ENCODE results near the gene VWA3A.

DNA sequence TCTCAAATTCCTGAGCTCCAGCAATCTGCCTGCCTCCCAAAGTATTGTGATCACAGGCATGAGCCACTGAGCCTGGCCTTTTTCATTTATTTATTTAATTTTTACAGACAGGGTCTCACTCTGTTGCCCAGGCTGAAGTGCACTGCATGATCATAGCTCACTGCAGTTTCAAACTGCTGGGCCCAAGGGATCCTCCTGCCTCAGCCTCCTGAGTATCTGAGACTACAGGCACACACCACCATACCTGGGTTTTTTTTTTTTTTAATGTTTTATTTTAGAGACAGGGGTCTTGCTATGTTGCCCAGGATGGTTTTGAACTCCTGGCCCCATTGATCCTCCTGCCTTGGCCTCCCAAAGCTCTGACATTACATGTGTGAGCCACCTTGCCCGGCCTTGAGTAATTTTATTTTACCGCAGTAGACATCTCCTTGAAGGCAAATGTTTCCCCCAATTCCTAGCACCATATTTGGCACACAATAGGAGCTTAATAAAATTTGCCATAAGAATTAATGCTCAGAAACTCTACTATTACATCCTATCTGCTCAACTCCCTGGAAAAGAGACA is 111.8 kb downstream of the VWA3A start:
- TF ChIP-seq EZH2phosphoT487 (IDR thresholded peaks at IDR 0.05; ENCODE audit: borderline replicate concordance, low read depth, low read length) = no peak
- TF ChIP-seq, protein P1, sequence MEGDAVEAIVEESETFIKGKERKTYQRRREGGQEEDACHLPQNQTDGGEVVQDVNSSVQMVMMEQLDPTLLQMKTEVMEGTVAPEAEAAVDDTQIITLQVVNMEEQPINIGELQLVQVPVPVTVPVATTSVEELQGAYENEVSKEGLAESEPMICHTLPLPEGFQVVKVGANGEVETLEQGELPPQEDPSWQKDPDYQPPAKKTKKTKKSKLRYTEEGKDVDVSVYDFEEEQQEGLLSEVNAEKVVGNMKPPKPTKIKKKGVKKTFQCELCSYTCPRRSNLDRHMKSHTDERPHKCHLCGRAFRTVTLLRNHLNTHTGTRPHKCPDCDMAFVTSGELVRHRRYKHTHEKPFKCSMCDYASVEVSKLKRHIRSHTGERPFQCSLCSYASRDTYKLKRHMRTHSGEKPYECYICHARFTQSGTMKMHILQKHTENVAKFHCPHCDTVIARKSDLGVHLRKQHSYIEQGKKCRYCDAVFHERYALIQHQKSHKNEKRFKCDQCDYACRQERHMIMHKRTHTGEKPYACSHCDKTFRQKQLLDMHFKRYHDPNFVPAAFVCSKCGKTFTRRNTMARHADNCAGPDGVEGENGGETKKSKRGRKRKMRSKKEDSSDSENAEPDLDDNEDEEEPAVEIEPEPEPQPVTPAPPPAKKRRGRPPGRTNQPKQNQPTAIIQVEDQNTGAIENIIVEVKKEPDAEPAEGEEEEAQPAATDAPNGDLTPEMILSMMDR (conservative IDR thresholded peaks at IDR 0.05; ENCODE audit: low read length) = no peak
